ENCODE results near the gene UBE2G2.

DNA sequence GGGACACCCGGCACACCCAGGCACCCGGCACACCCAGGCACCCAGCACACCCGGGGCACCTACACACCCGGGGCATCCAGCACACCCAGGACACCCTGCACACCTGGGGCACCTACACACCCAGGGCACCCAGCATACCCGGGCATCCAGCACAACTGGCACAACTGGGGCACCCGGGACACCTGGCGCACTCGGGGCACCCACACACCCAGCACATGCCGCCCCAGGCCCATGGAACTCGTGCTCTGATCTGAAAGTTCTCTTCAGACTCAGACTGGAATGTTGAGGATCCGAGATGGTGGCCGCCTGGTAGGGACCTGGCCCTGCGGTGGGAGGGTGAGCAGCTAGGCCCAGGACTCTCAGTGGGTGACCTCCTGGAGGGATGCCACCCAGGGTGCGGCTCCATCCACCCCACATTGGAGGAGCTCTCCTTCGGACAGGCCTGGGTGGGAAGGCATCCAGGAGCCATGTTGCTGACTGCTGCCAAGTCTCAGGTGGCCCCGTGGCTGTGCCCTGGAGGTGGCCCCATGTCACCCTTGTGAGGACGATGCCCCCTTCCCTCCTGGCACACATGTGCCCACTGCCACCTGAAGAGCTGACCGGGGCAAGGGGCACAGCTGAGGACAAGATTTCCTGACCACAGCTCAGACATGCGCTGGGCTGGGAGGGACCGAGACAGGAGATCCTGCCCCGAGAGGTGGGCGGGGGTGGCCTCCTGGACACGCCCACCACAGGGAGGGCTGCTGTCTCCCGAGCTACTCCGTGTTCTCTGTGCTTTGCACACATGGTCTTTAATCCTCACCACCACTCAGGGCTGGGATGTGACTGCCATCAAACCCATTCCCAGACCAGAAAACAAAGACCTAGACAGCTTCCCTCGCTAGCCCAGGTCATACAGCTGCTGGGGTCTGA lies 37.0 kb downstream of the UBE2G2 start:
- TF ChIP-seq, protein P1, sequence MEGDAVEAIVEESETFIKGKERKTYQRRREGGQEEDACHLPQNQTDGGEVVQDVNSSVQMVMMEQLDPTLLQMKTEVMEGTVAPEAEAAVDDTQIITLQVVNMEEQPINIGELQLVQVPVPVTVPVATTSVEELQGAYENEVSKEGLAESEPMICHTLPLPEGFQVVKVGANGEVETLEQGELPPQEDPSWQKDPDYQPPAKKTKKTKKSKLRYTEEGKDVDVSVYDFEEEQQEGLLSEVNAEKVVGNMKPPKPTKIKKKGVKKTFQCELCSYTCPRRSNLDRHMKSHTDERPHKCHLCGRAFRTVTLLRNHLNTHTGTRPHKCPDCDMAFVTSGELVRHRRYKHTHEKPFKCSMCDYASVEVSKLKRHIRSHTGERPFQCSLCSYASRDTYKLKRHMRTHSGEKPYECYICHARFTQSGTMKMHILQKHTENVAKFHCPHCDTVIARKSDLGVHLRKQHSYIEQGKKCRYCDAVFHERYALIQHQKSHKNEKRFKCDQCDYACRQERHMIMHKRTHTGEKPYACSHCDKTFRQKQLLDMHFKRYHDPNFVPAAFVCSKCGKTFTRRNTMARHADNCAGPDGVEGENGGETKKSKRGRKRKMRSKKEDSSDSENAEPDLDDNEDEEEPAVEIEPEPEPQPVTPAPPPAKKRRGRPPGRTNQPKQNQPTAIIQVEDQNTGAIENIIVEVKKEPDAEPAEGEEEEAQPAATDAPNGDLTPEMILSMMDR (IDR thresholded peaks at IDR 0.05): no peak
- no peak for TF ChIP-seq POLR2A (IDR thresholded peaks at IDR 0.05)

All from breast epithelium (tissue), 3 donors.